Measurements from ENCODE around the gene MKS1.

GRCh38 chr17:58229881-58230280 is 10.8 kb upstream of the MKS1 start:
- TF ChIP-seq REST (IDR thresholded peaks at IDR 0.05) (no peak), CTCF (IDR thresholded peaks at IDR 0.05) (no peak), CHD4 (IDR thresholded peaks at IDR 0.05; ENCODE audit: borderline replicate concordance) (no peak), POLR2A (IDR thresholded peaks at IDR 0.05; ENCODE audit: low read length) (no peak), PBX3 (IDR thresholded peaks at IDR 0.05) (no peak), SREBF2 (IDR thresholded peaks at IDR 0.05) (no peak), KDM5A (IDR thresholded peaks at IDR 0.05) (no peak), ESRRA (IDR thresholded peaks at IDR 0.05; ENCODE audit: borderline replicate concordance, low read length) (no peak), CBX8 (IDR thresholded peaks at IDR 0.05) (no peak), HDAC2 (IDR thresholded peaks at IDR 0.05) (no peak), JUN (IDR thresholded peaks at IDR 0.05) (no peak)
